SU-DHL-6 (cell line): ENCODE data around the gene PAIP1.

Experiments
- CTCF ChIP-seq: fragments of 200-600 bp; sonication (generic); IDR thresholded peaks from one replicate; pipeline ENCODE4 v1.5.1; 2017; ENCODE audit warnings: antibody characterized with exemption, mild to moderate bottlenecking, low read length, moderate library complexity; ENCODE audit not compliant: insufficient read depth, poor library complexity, severe bottlenecking
- EZH2phosphoT487 ChIP-seq: fragments of 200-600 bp; sonication (generic), shearing (Covaris generic); conservative IDR thresholded peaks from 2 replicates; pipeline ENCODE4 v1.6.1; 2018; ENCODE audit warnings: mild to moderate bottlenecking, antibody characterized with exemption, low read length, moderate library complexity, mixed read lengths

DNA sequence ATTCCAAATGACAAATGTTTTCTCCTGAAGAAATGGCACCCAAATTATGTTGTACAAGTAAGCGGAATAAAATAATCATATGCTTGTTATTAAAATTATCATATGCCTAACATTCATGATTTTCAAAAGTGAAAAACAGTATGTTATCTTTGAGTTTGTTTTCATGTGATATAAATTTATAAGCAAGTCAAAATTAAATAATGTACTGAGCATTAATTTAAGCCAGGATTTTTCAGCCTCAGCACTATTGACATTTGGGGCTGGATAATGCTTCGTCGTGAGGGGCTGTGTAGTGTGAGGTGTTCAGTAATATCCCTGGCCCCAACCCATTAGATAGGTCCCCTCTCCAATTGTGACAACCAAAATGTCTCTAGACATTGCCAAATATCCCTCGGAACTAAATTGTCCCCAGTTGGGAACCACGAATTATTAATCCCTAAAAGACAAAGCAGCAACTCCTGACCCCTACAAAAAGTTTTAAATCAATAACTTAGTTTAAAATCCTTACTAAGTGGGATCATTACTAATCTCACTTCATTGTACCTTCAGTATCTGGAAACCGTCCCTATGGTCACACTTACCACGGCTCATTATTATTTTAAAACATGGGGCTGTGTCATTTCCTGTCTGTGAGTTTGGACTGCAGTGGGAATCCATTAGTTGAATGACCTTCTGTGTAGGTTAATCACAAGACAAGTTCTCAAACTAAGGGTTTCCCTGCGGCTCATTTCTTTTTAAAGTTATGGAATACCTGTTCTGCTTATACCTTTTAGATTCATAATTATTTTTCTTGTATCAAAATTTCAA, 44.8 kb upstream of the PAIP1 start:
- TF ChIP-seq CTCF = no peak
- no peak for TF ChIP-seq EZH2phosphoT487
